ENCODE data around the gene CMBL. TPM values are rescaled to one million over a fixed set of nuclear protein-coding genes. Genes with fewer than 3 reads are reported as not detected.

CMBL gene
- total and polyA plus RNA-seq, 3 donors from 2014 or later = 4.3 to 16.1 (median 7.2) TPM

DNA sequence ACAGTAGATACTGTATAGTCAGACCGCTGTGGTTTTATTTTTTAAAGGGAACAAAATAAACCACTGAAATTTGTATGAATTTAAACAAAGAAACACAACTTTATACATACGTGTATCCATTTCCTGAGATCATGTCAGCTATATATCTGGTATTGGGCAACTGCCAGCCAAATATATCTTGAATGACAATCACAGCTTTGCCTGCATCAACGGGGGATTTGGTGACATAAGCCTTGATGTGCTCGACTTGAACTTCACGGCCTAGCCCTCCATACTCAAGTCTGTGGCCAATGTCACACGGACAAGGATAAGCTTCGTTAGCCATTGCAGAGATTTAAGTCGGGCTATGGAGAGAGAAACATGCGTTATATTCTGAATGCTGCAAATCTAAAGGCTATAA is 17.3 kb downstream of the CMBL start:
- Histone ChIP-seq H3K27me3 (no peaks in the 10 kb centered on the region), H3K4me1 (no peaks in the 10 kb centered on the region), H3K4me3 (no peak overlapping the region), H3K27ac (no peak overlapping the region), H3K9me3 (no peaks in the 10 kb centered on the region), H3K36me3 (ENCODE audit: low read depth, missing control alignments) (no peaks in the 10 kb centered on the region)
- WGBS, 2 donors = 87% methylated on average over 9 of the region's 9 CpGs
- intact Hi-C loops (cut with DNase I; ENCODE audit: low total_unique reads) = no loop called here
- no peak for DNase-seq
- TF ChIP-seq POLR2A (IDR thresholded peaks at IDR 0.05) = no peak
- TF ChIP-seq, protein P1, sequence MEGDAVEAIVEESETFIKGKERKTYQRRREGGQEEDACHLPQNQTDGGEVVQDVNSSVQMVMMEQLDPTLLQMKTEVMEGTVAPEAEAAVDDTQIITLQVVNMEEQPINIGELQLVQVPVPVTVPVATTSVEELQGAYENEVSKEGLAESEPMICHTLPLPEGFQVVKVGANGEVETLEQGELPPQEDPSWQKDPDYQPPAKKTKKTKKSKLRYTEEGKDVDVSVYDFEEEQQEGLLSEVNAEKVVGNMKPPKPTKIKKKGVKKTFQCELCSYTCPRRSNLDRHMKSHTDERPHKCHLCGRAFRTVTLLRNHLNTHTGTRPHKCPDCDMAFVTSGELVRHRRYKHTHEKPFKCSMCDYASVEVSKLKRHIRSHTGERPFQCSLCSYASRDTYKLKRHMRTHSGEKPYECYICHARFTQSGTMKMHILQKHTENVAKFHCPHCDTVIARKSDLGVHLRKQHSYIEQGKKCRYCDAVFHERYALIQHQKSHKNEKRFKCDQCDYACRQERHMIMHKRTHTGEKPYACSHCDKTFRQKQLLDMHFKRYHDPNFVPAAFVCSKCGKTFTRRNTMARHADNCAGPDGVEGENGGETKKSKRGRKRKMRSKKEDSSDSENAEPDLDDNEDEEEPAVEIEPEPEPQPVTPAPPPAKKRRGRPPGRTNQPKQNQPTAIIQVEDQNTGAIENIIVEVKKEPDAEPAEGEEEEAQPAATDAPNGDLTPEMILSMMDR (IDR thresholded peaks at IDR 0.05) = no peak

DNA sequence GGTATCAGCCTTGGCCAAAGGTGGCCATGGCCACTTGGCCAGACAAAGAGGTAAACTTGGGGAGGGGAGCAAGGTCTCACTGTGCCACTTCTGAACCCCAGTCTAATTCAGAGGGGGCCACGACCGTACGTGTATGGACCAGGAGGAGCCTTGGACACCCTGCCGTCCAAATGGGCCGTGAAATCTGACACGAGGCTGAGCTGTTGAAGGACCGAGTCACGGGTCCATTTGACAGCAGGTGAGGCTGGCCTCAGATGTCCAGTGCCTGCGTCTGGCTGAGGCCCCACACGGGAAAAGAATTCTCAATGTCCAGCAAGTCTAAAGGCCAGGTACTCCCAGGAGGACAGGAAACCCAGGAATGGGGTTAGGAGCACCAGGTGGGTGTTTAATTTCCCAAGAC is 17.7 kb downstream of the CMBL start:
- H3K36me3 ChIP-seq (ENCODE audit: low read depth, missing control alignments) = no peaks in the 10 kb centered on the region
- intact Hi-C loops (cut with DNase I; ENCODE audit: low total_unique reads) = loop anchor here (10.0 kb wide), 1 partner anchor 345 kb away; no protein-coding TSS in a partner anchor
- no peak for TF ChIP-seq POLR2A (IDR thresholded peaks at IDR 0.05)
- TF ChIP-seq, protein P1 (IDR thresholded peaks at IDR 0.05) = no peak
- no peak overlapping the region for H3K27ac ChIP-seq
- no peaks in the 10 kb centered on the region for H3K9me3 ChIP-seq
- no peaks in the 10 kb centered on the region for H3K27me3 ChIP-seq
- H3K4me1 ChIP-seq = no peaks in the 10 kb centered on the region
- 87 to 93% methylated on average over 9 to 10 of the region's 10 CpGs for WGBS, 2 donors
- no peak overlapping the region for H3K4me3 ChIP-seq
- no peak for DNase-seq

DNA sequence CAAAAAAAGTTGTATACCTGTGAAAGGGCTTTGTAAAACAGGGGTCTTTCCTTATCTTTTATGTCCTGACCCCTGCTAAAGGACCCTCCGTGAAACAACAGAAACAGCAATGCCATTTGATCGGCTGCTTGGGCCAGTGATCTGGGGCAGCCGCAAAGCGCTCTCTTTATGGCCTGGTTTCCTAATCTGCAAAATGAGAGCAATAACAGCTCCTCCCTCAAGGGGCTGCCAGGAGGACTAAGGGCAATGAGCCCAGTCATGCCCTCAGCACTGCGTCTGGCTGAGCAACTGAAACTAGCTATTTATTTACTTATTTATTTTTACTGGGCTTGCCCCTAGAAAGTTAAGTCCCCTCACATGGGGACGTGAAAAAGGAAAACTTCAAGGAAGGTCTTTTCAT is 18.3 kb downstream of the CMBL start:
- Histone ChIP-seq H3K9me3 (no peaks in the 10 kb centered on the region), H3K36me3 (ENCODE audit: low read depth, missing control alignments) (no peaks in the 10 kb centered on the region), H3K4me3 (no peak overlapping the region), H3K4me1 (no peaks in the 10 kb centered on the region), H3K27me3 (no peaks in the 10 kb centered on the region), H3K27ac (no peak overlapping the region)
- DNase-seq = no peak
- 63 to 74% methylated on average over 6 of the region's 6 CpGs for WGBS, 2 donors
- intact Hi-C loops (cut with DNase I; ENCODE audit: low total_unique reads) = loop anchor here (10.0 kb wide), 1 partner anchor 345 kb away; no protein-coding TSS in a partner anchor
- TF ChIP-seq, protein P1 (IDR thresholded peaks at IDR 0.05) = no peak
- TF ChIP-seq POLR2A (IDR thresholded peaks at IDR 0.05) = no peak

DNA sequence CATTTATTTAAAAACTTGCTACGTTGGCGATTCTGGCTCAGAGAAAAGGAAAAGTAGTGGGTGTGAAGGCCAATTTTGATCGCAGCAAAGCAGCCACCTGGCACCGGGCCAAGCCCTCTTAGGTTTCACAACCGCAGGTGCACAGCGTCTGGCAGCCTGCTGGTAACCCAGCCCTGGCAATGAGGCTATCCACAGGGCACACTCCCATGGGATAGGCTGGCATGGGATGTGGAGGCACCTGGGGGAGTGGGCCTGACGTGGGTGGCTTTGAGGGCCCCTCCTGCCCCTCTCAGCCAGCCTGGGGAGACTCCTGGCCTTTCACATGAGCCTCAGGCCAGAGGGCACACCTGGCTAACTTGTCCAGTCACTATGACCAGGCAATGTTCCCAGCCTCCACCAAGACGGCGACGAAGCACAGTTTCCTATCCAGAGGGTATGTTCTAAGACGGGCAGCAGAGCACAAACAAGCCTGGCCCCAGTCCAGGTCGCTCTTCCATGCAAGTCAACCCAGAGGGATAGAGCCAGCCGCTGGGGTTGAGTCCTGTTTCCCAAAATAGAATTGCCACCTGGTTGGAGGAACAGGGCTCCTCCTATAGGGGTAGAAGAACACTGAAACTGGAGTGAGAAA is 19.0 kb downstream of the CMBL start:
- 65 to 83% methylated on average over 10 to 13 of the region's 13 CpGs for WGBS, 2 donors
- DNase-seq = no peak
- H3K36me3 ChIP-seq (ENCODE audit: low read depth, missing control alignments) = no peaks in the 10 kb centered on the region

DNA sequence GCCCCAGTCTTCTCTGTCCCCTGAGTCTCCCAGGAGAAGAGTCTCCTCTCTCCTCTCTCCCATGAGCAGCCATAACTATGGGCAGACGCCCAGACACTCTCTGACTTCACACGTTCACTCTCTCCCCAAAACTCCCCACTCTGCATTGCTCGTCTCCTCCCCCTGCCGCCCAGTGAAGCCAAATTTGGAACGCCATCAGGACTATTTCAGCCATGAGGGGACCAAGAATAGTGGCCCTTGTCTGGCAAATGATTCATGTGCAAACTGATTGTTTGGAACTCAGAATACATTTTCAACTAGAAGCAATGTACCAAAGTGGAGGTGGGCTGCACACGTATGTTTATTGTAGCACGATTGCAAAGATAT is 20.9 kb downstream of the CMBL start:
- intact Hi-C loops (cut with DNase I; ENCODE audit: low total_unique reads) = loop anchor here (10.0 kb wide), 1 partner anchor 348 kb away; no protein-coding TSS in a partner anchor
- 84 to 87% methylated on average over 7 of the region's 7 CpGs for WGBS, 2 donors
- Histone ChIP-seq H3K27me3 (no peaks in the 10 kb centered on the region), H3K36me3 (ENCODE audit: low read depth, missing control alignments) (no peaks in the 10 kb centered on the region), H3K9me3 (no peaks in the 10 kb centered on the region), H3K4me3 (no peak overlapping the region), H3K4me1 (no peaks in the 10 kb centered on the region), H3K27ac (no peak overlapping the region)
- TF ChIP-seq, protein P1 (IDR thresholded peaks at IDR 0.05) = no peak
- no peak for TF ChIP-seq POLR2A (IDR thresholded peaks at IDR 0.05)
- DNase-seq = no peak

More for the DNA sequence above, 19.0 kb downstream of the CMBL start:
- H3K27me3 ChIP-seq = no peaks in the 10 kb centered on the region
- H3K4me3 ChIP-seq = no peak overlapping the region
- H3K9me3 ChIP-seq = no peaks in the 10 kb centered on the region
- no peak overlapping the region for H3K27ac ChIP-seq
- intact Hi-C loops (cut with DNase I; ENCODE audit: low total_unique reads) = loop anchor here (10.0 kb wide), 1 partner anchor 346 kb away; no protein-coding TSS in a partner anchor
- no peaks in the 10 kb centered on the region for H3K4me1 ChIP-seq
- no peak for TF ChIP-seq POLR2A (IDR thresholded peaks at IDR 0.05)
